ENCODE results near the gene KMT2C.

Gene KMT2C

GRCh38 chr7:152115021-152115718, 320.6 kb downstream of the KMT2C start:
- no peak overlapping the region for H3K4me3 ChIP-seq (ENCODE audit: low read length)
- no peak overlapping the region for H3K9ac ChIP-seq (ENCODE audit: low read length)
- peaks cover 74% of the 10 kb centered on the region for H3K36me3 ChIP-seq (ENCODE audit: control insufficient read depth, insufficient read depth, low read length, severe bottlenecking)
- H3K9me3 ChIP-seq (ENCODE audit: control insufficient read depth, low read length): no peaks in the 10 kb centered on the region
- H3K27me3 ChIP-seq (replicated peaks; ENCODE audit: control insufficient read depth, insufficient read depth, low read length): no peaks in the 10 kb centered on the region
- no peaks in the 10 kb centered on the region for H3K4me1 ChIP-seq (ENCODE audit: control insufficient read depth, insufficient read depth, low read length)
- no peak for DNase-seq (ENCODE audit: low read depth)

DNA sequence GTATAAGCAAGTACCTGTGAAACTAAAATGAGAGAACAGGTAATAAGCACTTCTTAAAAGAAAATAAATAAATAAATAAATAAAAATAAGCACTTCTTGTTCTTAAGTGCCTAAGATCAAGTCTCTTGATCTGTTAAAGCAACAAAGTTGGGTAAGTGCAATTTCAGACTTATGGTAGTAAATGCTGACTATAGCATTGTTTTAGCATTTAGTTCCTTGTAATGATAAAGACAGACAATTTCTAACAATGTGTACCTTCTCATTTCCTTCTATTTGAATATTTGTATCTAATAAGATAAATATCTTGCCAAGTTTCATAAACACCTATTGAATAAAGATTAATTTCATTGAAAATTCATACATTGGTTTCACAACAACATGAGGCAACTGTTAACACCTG, 323.0 kb downstream of the KMT2C start:
- no peaks in the 10 kb centered on the region for H3K4me1 ChIP-seq (ENCODE audit: control insufficient read depth, insufficient read depth, low read length)
- peaks cover 66% of the 10 kb centered on the region for H3K36me3 ChIP-seq (ENCODE audit: control insufficient read depth, insufficient read depth, low read length, severe bottlenecking)
- H3K9me3 ChIP-seq (ENCODE audit: control insufficient read depth, low read length): no peaks in the 10 kb centered on the region
- no peak overlapping the region for H3K4me3 ChIP-seq (ENCODE audit: low read length)
- no peak for DNase-seq (ENCODE audit: low read depth)
- no peaks in the 10 kb centered on the region for H3K27me3 ChIP-seq (replicated peaks; ENCODE audit: control insufficient read depth, insufficient read depth, low read length)
- no peak overlapping the region for H3K9ac ChIP-seq (ENCODE audit: low read length)

DNA sequence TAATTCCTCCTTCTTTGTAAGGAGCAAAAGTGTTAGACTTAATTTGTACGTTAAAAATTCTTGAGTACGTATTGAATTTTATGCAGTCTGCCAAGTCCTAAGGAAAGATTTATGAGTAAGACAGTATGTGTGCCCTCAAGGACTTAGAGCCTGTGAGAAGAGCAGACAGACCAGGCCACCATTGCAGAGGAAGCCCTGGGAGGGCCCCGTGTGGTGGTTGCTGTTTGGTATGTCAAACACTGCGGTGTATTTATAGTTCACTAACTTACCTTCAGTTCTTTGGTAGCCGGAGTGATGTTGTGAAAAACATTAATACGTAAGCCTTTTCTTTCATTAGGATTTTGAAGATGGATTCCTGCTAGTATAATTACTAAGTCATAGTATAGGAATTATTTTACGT, 327.4 kb downstream of the KMT2C start:
- H3K9me3 ChIP-seq (ENCODE audit: control insufficient read depth, low read length): no peaks in the 10 kb centered on the region
- H3K4me3 ChIP-seq (ENCODE audit: low read length): no peak overlapping the region
- peaks cover 61% of the 10 kb centered on the region for H3K36me3 ChIP-seq (ENCODE audit: control insufficient read depth, insufficient read depth, low read length, severe bottlenecking)
- no peaks in the 10 kb centered on the region for H3K27me3 ChIP-seq (replicated peaks; ENCODE audit: control insufficient read depth, insufficient read depth, low read length)
- DNase-seq (ENCODE audit: low read depth): no peak
- H3K4me1 ChIP-seq (ENCODE audit: control insufficient read depth, insufficient read depth, low read length): no peaks in the 10 kb centered on the region
- no peak overlapping the region for H3K9ac ChIP-seq (ENCODE audit: low read length)

DNA sequence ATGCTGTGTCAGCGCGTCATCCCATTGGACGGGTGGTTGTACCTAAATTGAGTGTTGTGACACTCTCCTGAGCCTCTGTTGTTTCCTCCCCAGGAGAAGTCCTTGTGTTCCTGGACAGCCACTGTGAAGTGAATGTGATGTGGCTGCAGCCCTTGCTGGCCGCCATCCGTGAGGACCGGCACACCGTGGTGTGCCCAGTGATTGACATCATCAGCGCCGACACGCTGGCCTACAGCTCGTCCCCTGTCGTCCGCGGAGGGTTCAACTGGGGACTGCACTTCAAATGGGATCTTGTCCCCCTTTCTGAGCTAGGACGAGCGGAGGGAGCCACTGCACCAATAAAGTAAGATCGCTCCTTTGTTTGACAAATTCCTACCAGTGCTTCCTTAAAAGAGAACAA, 327.9 kb downstream of the KMT2C start:
- no peak for DNase-seq (ENCODE audit: low read depth)
- Histone ChIP-seq H3K9me3 (ENCODE audit: control insufficient read depth, low read length) (no peaks in the 10 kb centered on the region), H3K27me3 (replicated peaks; ENCODE audit: control insufficient read depth, insufficient read depth, low read length) (no peaks in the 10 kb centered on the region), H3K4me3 (ENCODE audit: low read length) (no peak overlapping the region), H3K36me3 (ENCODE audit: control insufficient read depth, insufficient read depth, low read length, severe bottlenecking) (peaks cover 61% of the 10 kb centered on the region), H3K9ac (ENCODE audit: low read length) (no peak overlapping the region), H3K4me1 (ENCODE audit: control insufficient read depth, insufficient read depth, low read length) (no peaks in the 10 kb centered on the region)

DNA sequence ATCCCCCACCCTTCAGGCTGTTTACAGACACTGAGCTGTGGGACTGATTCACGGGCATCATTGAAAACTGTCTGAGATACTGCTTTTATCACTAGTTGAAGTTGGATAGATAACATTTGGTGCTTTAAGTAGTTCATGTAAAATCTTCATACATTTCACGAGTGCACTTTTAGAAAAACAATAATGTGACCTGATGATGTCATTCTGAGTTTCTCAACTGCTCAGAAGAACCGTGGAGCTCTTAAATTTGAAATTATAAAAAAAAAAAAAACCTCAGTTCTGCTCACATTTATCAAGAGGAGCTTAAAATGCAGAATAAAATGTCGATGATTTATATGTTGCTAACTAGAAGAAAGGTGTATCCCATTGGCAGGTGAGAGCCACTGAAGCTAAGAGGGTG, 328.8 kb downstream of the KMT2C start:
- H3K4me3 ChIP-seq (ENCODE audit: low read length): no peak overlapping the region
- DNase-seq (ENCODE audit: low read depth): no peak
- H3K9ac ChIP-seq (ENCODE audit: low read length): no peak overlapping the region
- no peaks in the 10 kb centered on the region for H3K9me3 ChIP-seq (ENCODE audit: control insufficient read depth, low read length)
- peaks cover 61% of the 10 kb centered on the region for H3K36me3 ChIP-seq (ENCODE audit: control insufficient read depth, insufficient read depth, low read length, severe bottlenecking)
- H3K27me3 ChIP-seq (replicated peaks; ENCODE audit: control insufficient read depth, insufficient read depth, low read length): no peaks in the 10 kb centered on the region
- no peaks in the 10 kb centered on the region for H3K4me1 ChIP-seq (ENCODE audit: control insufficient read depth, insufficient read depth, low read length)

- no peak overlapping the region for H3K9ac ChIP-seq (ENCODE audit: low read length)
- no peak for DNase-seq (ENCODE audit: low read depth)
- no peaks in the 10 kb centered on the region for H3K27me3 ChIP-seq (replicated peaks; ENCODE audit: control insufficient read depth, insufficient read depth, low read length)
- H3K9me3 ChIP-seq (ENCODE audit: control insufficient read depth, low read length): no peaks in the 10 kb centered on the region
- H3K4me1 ChIP-seq (ENCODE audit: control insufficient read depth, insufficient read depth, low read length): no peaks in the 10 kb centered on the region
- H3K4me3 ChIP-seq (ENCODE audit: low read length): no peak overlapping the region
- H3K36me3 ChIP-seq (ENCODE audit: control insufficient read depth, insufficient read depth, low read length, severe bottlenecking): peaks cover 55% of the 10 kb centered on the region
Observed at GRCh38 chr7:152105205-152105604, 330.6 kb downstream of the KMT2C start.

- H3K4me3 ChIP-seq (ENCODE audit: low read length): no peak overlapping the region
- H3K9ac ChIP-seq (ENCODE audit: low read length): no peak overlapping the region
- no peaks in the 10 kb centered on the region for H3K9me3 ChIP-seq (ENCODE audit: control insufficient read depth, low read length)
- H3K27me3 ChIP-seq (replicated peaks; ENCODE audit: control insufficient read depth, insufficient read depth, low read length): no peaks in the 10 kb centered on the region
- DNase-seq (ENCODE audit: low read depth): no peak
- H3K4me1 ChIP-seq (ENCODE audit: control insufficient read depth, insufficient read depth, low read length): no peaks in the 10 kb centered on the region
- peaks cover 48% of the 10 kb centered on the region for H3K36me3 ChIP-seq (ENCODE audit: control insufficient read depth, insufficient read depth, low read length, severe bottlenecking)
Observed at GRCh38 chr7:152103691-152104090, 332.1 kb downstream of the KMT2C start.

GRCh38 chr7:152103066-152103465, 332.7 kb downstream of the KMT2C start:
- DNase-seq (ENCODE audit: low read depth): no peak
- no peaks in the 10 kb centered on the region for H3K4me1 ChIP-seq (ENCODE audit: control insufficient read depth, insufficient read depth, low read length)
- peaks cover 42% of the 10 kb centered on the region for H3K36me3 ChIP-seq (ENCODE audit: control insufficient read depth, insufficient read depth, low read length, severe bottlenecking)
- no peak overlapping the region for H3K9ac ChIP-seq (ENCODE audit: low read length)
- H3K27me3 ChIP-seq (replicated peaks; ENCODE audit: control insufficient read depth, insufficient read depth, low read length): no peaks in the 10 kb centered on the region
- no peak overlapping the region for H3K4me3 ChIP-seq (ENCODE audit: low read length)
- H3K9me3 ChIP-seq (ENCODE audit: control insufficient read depth, low read length): no peaks in the 10 kb centered on the region

- H3K27me3 ChIP-seq (replicated peaks; ENCODE audit: control insufficient read depth, insufficient read depth, low read length): no peaks in the 10 kb centered on the region
- H3K4me3 ChIP-seq (ENCODE audit: low read length): no peak overlapping the region
- no peak for DNase-seq (ENCODE audit: low read depth)
Observed at GRCh38 chr7:152097330-152097729, 338.5 kb downstream of the KMT2C start.

GRCh38 chr7:152095771-152096170, 340.0 kb downstream of the KMT2C start:
- Histone ChIP-seq H3K27me3 (replicated peaks; ENCODE audit: control insufficient read depth, insufficient read depth, low read length) (no peaks in the 10 kb centered on the region), H3K36me3 (ENCODE audit: control insufficient read depth, insufficient read depth, low read length, severe bottlenecking) (peaks cover 12% of the 10 kb centered on the region), H3K9ac (ENCODE audit: low read length) (no peak overlapping the region), H3K4me3 (ENCODE audit: low read length) (no peak overlapping the region), H3K9me3 (ENCODE audit: control insufficient read depth, low read length) (no peaks in the 10 kb centered on the region), H3K4me1 (ENCODE audit: control insufficient read depth, insufficient read depth, low read length) (no peaks in the 10 kb centered on the region)
- no peak for DNase-seq (ENCODE audit: low read depth)

More at GRCh38 chr7:152097330-152097729, 338.5 kb downstream of the KMT2C start:
- Histone ChIP-seq H3K4me1 (ENCODE audit: control insufficient read depth, insufficient read depth, low read length) (no peaks in the 10 kb centered on the region), H3K9me3 (ENCODE audit: control insufficient read depth, low read length) (no peaks in the 10 kb centered on the region), H3K36me3 (ENCODE audit: control insufficient read depth, insufficient read depth, low read length, severe bottlenecking) (peaks cover 18% of the 10 kb centered on the region), H3K9ac (ENCODE audit: low read length) (no peak overlapping the region)

GRCh38 chr7:152093717-152094116, 342.1 kb downstream of the KMT2C start:
- H3K4me1 ChIP-seq (ENCODE audit: control insufficient read depth, insufficient read depth, low read length): no peaks in the 10 kb centered on the region
- no peak overlapping the region for H3K4me3 ChIP-seq (ENCODE audit: low read length)

GRCh38 chr7:152090747-152091146, 345.1 kb downstream of the KMT2C start:
- no peak for DNase-seq (ENCODE audit: low read depth)
- Histone ChIP-seq H3K9ac (ENCODE audit: low read length) (no peak overlapping the region), H3K4me1 (ENCODE audit: control insufficient read depth, insufficient read depth, low read length) (no peaks in the 10 kb centered on the region), H3K27me3 (replicated peaks; ENCODE audit: control insufficient read depth, insufficient read depth, low read length) (no peaks in the 10 kb centered on the region), H3K36me3 (ENCODE audit: control insufficient read depth, insufficient read depth, low read length, severe bottlenecking) (peaks cover 6% of the 10 kb centered on the region), H3K9me3 (ENCODE audit: control insufficient read depth, low read length) (peaks cover 17% of the 10 kb centered on the region), H3K4me3 (ENCODE audit: low read length) (no peak overlapping the region)

More at GRCh38 chr7:152093717-152094116, 342.1 kb downstream of the KMT2C start:
- DNase-seq (ENCODE audit: low read depth): no peak
- H3K36me3 ChIP-seq (ENCODE audit: control insufficient read depth, insufficient read depth, low read length, severe bottlenecking): peaks cover 17% of the 10 kb centered on the region
- H3K9ac ChIP-seq (ENCODE audit: low read length): no peak overlapping the region
- H3K27me3 ChIP-seq (replicated peaks; ENCODE audit: control insufficient read depth, insufficient read depth, low read length): no peaks in the 10 kb centered on the region
- peaks cover 13% of the 10 kb centered on the region for H3K9me3 ChIP-seq (ENCODE audit: control insufficient read depth, low read length)

All from adipocyte (in vitro differentiated cells).